Left forelimb (tissue), 1 donor: ENCODE results near the gene TMEM217.
"Not testable (repeated sequence)": the region's sequence is repeated elsewhere in the genome, so short reads cannot be mapped to it uniquely, and the experiment has no call there.

Experiments
- DNase-seq: peaks from one replicate; pipeline ENCODE4 v3.0.0-alpha.2; 2018; ENCODE audit warnings: low spot score

Gene TMEM217

DNA sequence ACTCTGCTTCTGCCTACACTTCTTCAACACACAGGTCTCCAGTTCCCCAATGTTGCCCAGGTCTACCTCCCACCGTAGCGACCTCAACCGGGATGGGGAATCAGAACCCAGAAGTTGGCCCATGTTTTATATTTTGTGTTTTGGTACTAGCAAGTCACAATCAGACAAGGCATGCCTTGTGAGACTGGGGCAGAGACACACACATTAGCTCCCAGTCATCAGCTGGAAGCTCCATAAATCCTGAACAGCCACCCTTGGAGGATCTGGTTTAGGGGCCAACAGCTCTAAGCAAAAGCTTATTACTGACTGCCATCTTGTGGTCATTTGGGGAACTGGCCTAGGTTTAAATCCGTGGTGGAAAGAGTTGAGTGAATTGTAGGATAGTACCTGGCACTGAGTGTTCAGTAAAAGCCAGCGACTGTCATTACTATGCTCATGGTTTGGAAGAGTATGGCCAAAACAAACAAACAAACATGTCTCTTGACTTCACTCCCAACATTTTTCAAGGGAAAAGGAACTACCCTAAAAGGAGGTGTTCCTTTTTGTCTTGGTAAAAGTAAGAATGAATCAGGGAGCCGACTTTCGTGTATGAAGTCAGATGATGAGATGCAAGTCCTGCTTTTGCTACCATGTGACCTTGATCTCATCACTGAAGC is 47.5 kb downstream of the TMEM217 start:
- peak; percentile 69 for DNase-seq

DNA sequence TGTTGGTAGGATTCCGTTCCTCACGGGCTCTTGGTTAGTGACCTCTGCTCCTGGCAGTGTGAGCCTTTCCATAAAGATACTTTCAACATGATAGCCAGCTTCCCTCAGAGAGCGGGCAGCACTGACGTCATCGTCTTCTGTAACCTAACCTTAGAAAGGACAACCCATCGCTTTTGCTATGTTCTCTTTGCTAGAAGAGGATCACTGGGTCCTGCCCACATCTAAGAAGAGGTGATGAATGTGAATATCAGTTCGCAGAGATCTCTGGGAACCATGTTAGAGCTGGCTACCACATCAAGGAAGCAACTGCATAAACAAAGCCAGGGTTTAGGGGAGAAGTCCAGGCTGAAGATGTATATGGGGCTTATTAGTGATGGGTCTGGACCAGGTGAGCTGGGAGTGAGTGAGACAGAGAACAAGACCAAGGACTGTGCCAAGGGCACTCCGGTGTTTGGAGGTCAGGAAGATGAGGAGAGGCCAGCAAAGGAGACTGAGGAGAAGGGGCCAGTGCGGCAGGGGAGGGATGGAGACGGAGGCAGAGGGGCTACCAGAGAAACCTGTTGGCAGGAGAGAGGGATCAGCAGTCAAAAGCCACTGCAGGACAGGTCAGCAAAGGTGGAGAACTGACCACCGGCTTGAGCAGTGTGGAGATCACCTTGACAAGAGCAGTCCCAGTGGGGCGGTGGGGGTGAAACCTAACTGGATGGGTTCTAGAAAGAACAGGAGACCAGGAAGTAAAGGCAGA is 48.3 kb downstream of the TMEM217 start:
- peak; percentile 31 for DNase-seq

DNA sequence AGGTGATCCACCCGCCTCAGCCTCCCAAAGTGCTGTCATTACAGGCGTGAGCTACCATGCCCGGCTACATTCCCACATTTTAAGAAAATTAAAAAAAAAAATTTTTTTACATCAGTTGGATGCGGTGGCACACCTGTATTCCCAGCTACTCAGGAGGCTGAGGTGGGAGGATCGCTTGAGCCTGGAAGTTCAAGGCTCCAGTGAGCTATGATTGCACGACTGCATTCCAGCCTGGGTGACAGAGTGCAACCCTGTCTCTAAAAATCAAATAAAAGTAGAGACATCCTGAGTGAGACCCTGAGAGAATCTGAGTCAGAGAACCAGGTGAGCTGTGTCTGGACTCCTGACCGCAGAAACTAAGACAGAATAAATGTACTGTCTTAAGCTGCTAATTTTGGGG is 49.2 kb downstream of the TMEM217 start:
- DNase-seq: peak; percentile 11

- DNase-seq: peak; percentile 68
Observed at GRCh38 chr6:37207903-37208456, 50.0 kb downstream of the TMEM217 start.

DNA sequence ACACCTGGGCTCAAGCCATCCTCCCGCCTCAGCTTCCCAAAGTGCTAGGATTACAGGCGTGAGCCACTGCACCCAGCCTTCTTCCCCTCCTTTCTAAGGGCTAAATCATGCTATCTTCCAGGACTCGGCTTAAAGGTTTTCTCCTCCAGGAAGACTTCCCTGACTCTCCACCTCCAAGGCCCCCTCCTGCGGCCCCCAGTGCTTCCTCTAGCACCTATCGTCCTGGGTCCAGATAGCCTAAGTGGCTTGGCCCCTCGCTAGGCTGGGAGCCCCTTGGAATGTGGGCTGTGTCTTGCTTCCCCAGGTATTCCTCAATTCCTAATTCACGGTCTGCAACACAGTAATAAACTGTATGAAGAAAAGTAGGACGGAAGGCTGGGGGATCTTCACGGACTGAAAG is 51.3 kb downstream of the TMEM217 start:
- DNase-seq: peak; percentile 53

- DNase-seq: no peak
Observed at GRCh38 chr6:37205997-37206340, 52.0 kb downstream of the TMEM217 start.

- DNase-seq: peak; percentile 36
Observed at GRCh38 chr6:37205175-37205996, 52.6 kb downstream of the TMEM217 start.

- peak; percentile 59 for DNase-seq
Observed at GRCh38 chr6:37204014-37204751, 53.8 kb downstream of the TMEM217 start.

GRCh38 chr6:37202788-37203491 is 55.0 kb downstream of the TMEM217 start:
- DNase-seq: no peak

DNA sequence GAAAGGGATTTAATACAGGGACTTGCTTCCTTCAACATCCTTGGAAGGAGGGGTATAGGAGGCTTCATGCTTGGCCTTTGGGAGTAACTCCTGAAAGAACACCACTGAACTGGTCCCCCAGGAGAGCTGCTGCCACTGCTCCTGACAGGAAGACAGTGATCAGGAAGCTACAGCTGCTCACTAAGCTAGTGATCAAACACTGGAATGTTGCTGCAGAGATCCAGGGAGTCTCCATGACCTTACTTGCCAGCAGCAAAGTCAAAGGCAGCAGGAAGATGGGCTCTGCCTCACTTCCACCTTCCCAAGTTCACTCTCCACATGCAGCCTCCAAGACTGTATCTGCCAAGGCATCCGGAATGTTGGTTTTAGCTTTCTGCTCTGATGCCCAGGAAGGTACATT is 56.2 kb downstream of the TMEM217 start:
- peak; percentile 20 for DNase-seq

GRCh38 chr6:37200085-37200484 is 57.9 kb downstream of the TMEM217 start:
- DNase-seq: peak; percentile 44

DNA sequence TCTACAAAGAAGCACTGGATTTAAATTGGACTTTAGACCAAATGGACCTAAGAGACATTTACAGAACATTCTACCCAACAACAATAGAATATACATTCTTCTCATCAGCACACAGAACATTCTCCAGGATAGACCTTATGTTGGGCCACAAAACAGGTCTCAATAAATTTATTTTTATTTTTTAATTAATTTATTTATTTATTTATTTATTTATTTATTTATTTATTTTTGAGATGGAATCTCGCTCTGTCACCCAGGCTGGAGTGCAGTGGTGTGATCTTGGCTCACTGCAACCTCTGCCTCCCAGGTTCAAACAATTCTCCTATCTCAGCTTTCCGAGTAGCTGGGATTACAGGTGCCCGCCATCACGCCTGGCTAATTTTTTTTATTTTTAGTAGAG is 61.5 kb downstream of the TMEM217 start:
- not testable (repeated sequence) for DNase-seq

- not testable (repeated sequence) for DNase-seq
Observed at GRCh38 chr6:37194886-37195285, 63.1 kb downstream of the TMEM217 start.

GRCh38 chr6:37192666-37193065 is 65.3 kb downstream of the TMEM217 start:
- DNase-seq: peak; percentile 15

- peak; percentile 41 for DNase-seq
Observed at GRCh38 chr6:37190159-37190535, 67.8 kb downstream of the TMEM217 start.

DNA sequence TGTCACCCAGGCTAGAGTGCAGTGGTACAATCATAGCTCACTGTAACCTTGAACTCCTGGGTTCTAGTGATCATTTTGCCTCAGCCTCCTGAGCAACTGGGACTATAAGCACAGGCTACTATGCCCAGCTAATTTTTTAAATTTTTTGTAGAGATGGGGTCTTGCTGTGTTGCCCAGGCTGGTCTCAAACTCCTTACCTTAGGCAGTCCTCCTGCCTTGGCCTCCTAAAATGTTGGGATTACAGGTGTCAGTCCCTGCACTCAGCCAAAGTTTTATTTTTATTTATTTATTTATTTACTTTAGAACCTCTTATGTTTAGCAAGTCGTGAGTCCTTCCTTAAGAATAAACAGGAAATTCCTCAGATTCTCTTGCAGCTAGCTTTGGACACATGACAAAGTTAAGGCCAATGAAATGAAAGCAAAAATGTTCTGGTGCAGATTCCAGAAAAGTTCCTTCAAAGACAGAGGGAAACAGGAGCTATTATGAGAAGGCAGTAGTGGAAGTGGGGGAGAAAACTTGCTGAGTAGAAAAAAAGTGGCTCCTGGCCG is 68.9 kb downstream of the TMEM217 start:
- peak; percentile 5 for DNase-seq

GRCh38 chr6:37187321-37188022 is 70.5 kb downstream of the TMEM217 start:
- DNase-seq: peak; percentile 49

DNA sequence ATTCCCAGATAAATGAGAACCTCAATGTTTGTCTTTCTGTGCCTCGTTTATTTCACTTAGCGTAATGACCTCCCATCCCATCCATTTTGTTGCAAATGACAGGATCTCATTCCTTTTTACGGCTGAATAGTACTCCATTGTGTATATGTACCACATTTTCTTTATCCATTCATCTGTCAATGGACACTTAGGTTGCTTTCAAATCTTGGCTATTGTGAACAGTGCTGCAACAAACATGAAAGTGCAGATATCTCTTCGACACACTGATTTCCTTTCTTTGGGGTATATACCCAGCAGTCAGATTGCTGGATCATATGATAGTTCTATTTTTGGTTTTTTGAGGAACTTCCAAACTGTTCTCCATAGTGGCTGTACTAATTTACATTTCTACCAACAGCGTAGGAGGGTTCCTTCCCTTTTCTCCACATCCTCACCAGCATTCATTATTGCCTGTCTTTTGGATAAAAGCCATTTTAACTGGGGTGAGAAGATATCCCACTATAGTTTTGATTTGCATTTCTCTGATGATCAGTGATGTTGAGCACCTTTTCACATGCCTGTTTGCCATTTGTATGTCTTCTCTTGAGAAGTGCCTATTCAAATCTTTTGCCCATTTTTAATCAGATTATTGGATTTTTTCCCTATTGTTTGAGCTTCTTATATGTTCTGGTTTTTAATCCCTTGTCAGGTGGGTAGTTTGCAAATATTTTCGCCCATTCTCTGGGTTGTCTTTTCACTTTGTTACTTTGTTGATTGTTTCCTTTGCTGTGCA is 71.8 kb downstream of the TMEM217 start:
- DNase-seq: not testable (repeated sequence)
